ENCODE measurements around the gene RAD51B.
"Not testable (repeated sequence)": the region's sequence is repeated elsewhere in the genome, so short reads cannot be mapped to it uniquely, and the experiment has no call there.

RAD51B gene

DNA sequence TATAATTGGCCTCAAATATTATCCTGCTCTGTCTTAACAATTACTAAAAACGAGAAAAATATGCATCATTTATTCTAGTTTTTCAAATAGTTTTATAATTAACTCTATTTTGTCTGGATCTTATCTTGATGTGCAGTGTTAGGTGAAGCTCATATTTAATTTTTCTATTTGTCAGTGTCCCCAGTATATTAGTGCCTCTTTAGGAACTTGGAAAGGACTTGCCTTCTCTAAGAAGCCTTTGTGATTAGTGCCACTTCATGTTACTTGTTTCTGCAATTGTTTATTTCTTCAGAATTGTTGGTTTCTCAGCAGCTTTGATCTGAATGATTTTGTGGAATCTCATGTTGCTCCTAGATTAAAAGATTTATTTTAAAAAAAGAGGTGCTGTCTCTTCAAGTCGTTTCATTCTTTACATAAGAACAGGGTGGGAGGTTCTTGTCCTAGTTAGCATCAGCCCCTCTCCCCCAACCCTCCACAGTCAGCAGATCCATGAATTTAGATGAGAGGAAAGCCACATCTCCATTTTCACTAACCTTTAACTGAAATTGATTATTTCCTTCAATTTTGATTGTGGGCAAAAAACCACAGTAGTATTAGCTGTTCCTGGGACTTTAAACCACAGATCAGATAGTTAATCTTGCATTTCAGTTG lies 434.4 kb downstream of the RAD51B start:
- TF ChIP-seq, protein P1, sequence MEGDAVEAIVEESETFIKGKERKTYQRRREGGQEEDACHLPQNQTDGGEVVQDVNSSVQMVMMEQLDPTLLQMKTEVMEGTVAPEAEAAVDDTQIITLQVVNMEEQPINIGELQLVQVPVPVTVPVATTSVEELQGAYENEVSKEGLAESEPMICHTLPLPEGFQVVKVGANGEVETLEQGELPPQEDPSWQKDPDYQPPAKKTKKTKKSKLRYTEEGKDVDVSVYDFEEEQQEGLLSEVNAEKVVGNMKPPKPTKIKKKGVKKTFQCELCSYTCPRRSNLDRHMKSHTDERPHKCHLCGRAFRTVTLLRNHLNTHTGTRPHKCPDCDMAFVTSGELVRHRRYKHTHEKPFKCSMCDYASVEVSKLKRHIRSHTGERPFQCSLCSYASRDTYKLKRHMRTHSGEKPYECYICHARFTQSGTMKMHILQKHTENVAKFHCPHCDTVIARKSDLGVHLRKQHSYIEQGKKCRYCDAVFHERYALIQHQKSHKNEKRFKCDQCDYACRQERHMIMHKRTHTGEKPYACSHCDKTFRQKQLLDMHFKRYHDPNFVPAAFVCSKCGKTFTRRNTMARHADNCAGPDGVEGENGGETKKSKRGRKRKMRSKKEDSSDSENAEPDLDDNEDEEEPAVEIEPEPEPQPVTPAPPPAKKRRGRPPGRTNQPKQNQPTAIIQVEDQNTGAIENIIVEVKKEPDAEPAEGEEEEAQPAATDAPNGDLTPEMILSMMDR (conservative IDR thresholded peaks at IDR 0.05) = no peak
- TF ChIP-seq ZFX (IDR thresholded peaks at IDR 0.05) = no peak
- no peak overlapping the region for H3K27ac ChIP-seq

DNA sequence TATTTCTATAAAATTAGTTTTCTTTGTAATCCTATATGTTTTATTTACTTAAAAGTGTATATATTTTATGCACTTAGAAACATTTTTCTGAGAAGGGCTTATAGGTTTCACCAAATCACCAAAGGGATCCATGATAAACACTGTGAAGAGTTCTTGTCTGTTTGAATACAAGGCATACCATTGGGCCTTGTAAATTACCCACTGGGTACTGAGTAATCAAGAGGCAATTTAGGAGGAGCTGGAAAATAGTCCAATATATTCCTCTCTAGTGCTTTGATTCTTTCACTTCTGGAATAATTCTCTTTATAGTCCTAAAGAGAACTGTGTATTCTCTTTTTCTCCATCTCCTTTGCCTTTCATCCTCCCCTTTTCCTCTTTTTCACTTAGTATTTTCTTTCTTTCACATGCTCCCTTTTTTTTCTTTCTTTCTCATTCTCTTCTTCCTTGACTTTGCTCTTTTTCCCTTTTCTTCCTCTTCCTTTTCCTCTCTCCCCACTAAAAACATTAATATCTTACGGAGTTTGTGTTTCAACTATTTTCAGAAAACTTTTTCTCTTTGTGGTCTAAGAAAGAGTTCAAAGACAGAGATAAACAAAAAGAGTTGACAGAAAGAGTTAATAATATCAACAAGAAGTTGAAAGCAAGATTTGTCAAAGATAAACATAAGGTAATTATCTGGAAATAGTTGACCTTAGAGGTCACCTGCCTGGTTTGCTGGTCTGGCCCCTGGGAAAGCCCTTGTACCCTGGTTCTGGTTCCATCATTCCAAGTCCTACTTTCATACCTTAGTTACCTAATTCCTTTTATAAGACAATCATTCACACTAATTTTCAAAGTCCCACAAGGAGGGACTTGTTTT lies 435.3 kb downstream of the RAD51B start:
- H3K27ac ChIP-seq = no peak overlapping the region

DNA sequence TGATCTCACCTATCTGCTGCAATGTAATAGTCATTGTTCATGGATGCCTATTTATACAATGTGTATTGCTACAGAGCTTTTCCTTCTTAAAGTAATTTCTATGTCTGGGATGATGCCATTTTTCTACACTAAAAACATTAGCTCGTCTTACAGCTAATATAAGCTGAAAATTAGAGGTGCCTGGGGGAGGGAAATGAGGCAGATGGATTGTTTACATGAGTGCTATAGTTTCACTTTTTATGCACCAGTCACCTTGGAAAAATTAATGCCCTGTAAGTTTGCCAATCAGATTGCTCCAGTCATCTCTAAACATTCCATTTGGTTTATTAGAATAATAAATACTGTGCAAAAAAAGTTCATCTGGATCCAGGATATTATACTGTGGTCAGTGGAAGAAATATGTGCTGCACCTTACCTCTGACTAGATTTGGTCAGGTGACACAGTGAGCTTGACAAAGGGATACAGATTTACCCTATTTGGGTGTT lies 436.2 kb downstream of the RAD51B start:
- TF ChIP-seq, protein P1 (conservative IDR thresholded peaks at IDR 0.05) = no peak
- no peak for TF ChIP-seq ZFX (IDR thresholded peaks at IDR 0.05)
- peak overlapping the region; percentile 26; the same call in 1 of the 2 replicates for H3K27ac ChIP-seq

More for the DNA sequence above, 435.3 kb downstream of the RAD51B start:
- TF ChIP-seq, protein P1 (conservative IDR thresholded peaks at IDR 0.05) = no peak
- no peak for TF ChIP-seq ZFX (IDR thresholded peaks at IDR 0.05)

DNA sequence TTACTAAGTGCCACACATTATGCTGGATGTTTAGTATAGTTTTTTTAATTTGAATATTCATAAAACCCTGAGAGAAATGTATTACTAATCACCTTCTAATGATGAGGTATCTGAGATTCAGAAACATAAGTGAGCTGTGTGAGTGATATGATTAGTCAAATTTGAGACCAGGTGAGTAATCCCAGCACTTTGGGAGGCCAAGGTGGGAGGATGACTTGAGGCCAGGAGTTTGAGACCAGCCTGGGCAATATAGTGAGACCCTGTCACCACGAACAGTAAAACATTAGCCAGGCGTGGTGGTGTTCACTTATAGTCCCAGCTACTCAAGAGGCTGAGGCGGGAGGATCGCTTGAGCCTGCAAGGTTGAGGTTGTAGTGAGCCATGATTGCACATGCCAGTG lies 438.4 kb downstream of the RAD51B start:
- TF ChIP-seq, protein P1 (conservative IDR thresholded peaks at IDR 0.05) = no peak
- TF ChIP-seq ZFX (IDR thresholded peaks at IDR 0.05) = no peak
- no peak overlapping the region for H3K27ac ChIP-seq

DNA sequence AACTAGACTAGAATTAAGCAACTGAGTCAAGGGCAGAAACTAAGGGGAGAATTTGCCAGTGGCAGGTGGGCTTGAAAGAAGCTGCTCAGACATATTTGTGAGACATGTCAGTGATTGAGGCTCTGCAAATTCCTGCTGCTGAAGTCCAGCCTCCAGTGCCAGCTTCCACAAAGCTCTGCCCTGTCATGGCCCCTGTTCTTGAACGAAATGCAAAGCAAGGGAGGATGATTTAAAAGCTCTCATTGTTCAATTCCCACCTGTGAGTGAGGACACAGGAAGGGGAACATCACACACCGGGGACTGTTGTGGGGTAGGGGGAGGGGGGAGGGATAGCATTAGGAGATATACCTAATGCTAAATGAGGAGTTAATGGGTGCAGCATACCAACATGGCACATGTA lies 439.4 kb downstream of the RAD51B start:
- not testable (repeated sequence) for H3K27ac ChIP-seq

DNA sequence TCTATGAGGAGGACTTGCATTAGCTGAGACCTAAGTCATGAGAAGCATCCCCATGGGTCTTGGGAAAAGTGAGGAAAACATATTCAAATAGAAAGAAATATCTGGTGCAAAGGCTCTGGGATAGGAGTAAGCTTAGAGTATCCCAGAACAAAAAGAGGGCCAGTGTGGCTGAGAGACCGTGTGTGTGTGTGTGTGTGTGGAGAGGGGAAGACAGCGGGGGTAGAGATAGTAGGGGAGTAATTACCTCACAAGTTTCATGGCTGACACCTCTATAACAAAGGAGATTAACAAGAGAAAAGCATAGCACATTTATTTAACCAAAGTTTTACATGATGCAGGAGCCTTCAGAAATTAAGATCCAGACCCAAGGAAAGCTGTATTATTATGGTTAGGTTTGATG lies 440.5 kb downstream of the RAD51B start:
- H3K27ac ChIP-seq = no peak overlapping the region
- TF ChIP-seq, protein P1 (conservative IDR thresholded peaks at IDR 0.05) = no peak
- TF ChIP-seq ZFX (IDR thresholded peaks at IDR 0.05) = no peak

DNA sequence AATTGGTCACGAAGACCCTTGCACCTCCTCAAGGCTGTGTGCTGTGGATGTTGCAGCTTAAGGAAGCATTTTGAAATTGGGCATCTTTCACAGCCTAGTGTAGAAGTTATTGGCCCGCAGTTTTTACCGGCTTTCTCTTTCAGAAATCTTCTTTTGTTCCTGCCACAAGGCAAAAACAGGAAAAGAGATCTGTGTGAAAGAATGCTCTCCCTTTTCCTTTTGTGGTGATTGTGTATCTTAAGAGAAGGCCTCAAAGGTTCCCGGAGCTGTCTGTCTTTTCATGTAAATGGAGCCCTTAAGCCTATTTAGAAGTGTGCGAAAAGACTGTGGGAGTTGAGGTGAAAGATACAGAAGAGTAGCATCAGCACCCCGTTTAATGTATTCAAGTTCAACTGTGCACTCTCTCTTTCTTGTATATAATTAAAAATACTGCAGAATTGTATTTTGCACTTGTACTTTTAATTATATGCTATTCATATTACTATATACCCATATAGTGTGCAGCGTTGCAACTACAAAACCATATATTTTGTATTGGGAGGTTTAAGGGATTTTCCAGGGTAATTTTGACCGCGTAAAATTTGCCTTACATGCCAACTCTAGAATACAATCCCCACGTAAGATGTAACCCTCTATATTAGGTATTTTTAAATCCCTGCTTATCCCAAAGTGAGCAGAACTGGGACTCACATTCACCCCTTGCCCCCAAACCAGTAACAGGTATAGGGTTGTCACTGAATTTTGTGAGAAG lies 441.7 kb downstream of the RAD51B start:
- H3K27ac ChIP-seq = no peak overlapping the region
- TF ChIP-seq ZFX (IDR thresholded peaks at IDR 0.05) = no peak
- TF ChIP-seq, protein P1 (conservative IDR thresholded peaks at IDR 0.05) = no peak

Measured in C4-2B (cell line).